A673 (cell line): Measurements from ENCODE around the gene AHDC1. TPM values are rescaled to one million over a fixed set of nuclear protein-coding genes. Genes with fewer than 3 reads are reported as not detected.

Experiments used
- BruUV-seq: library from RNA; stranded (reverse); fragments of 400-500 nt; replicated peaks from 2 replicates; lab custom pipeline; 2021; lab: Mats Ljungman, UMichigan
- CTCF ChIA-PET: fragments of 300-600 bp; sonication (Branson Sonifier 250); formaldehyde crosslinking; loops from one replicate; lab custom pipeline; 2022; ENCODE audit warnings: antibody characterized with exemption; lab: Charles Lee
- POLR2A ChIA-PET: fragments of 300-600 bp; sonication (Branson Sonifier 250); formaldehyde crosslinking; loops from one replicate; lab custom pipeline; 2022; ENCODE audit warnings: antibody characterized with exemption; ENCODE audit not compliant: low non-redundant PET; lab: Charles Lee
- DNase-seq: peaks from one replicate; pipeline ENCODE4 v3.0.0-alpha.2; 2015; ENCODE audit warnings: low spot score
- H3K27ac ChIP-seq: fragments of 200-600 bp; sonication (generic); 2 replicates; pipeline ENCODE4 v1.5.1; 2016; ENCODE audit warnings: mixed run types, low read depth, mild to moderate bottlenecking, mixed read lengths, antibody characterized with exemption, low read length; ENCODE audit not compliant: poor library complexity, severe bottlenecking
- H3K27me3 ChIP-seq: fragments of 200-600 bp; sonication (generic); replicated peaks from 2 replicates; pipeline ENCODE4 v1.6.1; 2017; ENCODE audit warnings: mixed run types, low read depth, mild to moderate bottlenecking, mixed read lengths, antibody characterized with exemption, low read length; ENCODE audit not compliant: insufficient read depth, poor library complexity
- H3K36me3 ChIP-seq: fragments of 200-600 bp; sonication (generic); 2 replicates; pipeline ENCODE4 v1.6.1; 2016; ENCODE audit warnings: mixed run types, mild to moderate bottlenecking, mixed read lengths, antibody characterized with exemption, low read length; ENCODE audit not compliant: insufficient read depth, poor library complexity, severe bottlenecking
- H3K4me1 ChIP-seq: fragments of 200-600 bp; sonication (generic); 2 replicates; pipeline ENCODE4 v1.6.1; 2017; ENCODE audit warnings: mixed run types, mild to moderate bottlenecking, mixed read lengths, antibody characterized with exemption, low read length; ENCODE audit not compliant: insufficient read depth, poor library complexity, severe bottlenecking
- H3K4me3 ChIP-seq: fragments of 200-600 bp; sonication (generic); 2 replicates; pipeline ENCODE4 v1.5.1; 2016; ENCODE audit warnings: low read depth, mixed run types, mild to moderate bottlenecking, mixed read lengths, low read length; ENCODE audit not compliant: poor library complexity, severe bottlenecking
- H3K9me3 ChIP-seq: fragments of 200-600 bp; sonication (generic); 2 replicates; pipeline ENCODE4 v1.6.1; 2016; ENCODE audit warnings: mixed run types, low read depth, mild to moderate bottlenecking, mixed read lengths, antibody characterized with exemption, low read length; ENCODE audit not compliant: poor library complexity, severe bottlenecking
- CTCF ChIP-seq: fragments of 300-800, 200-600 bp; sonication (generic); conservative IDR thresholded peaks from 2 replicates; pipeline ENCODE4 v1.5.1; 2017; ENCODE audit warnings: low read depth, mild to moderate bottlenecking, antibody characterized with exemption, low read length, moderate library complexity, mixed read lengths
- EZH2 ChIP-seq: fragments of 200-600 bp; sonication (generic); IDR thresholded peaks from 2 replicates; pipeline ENCODE4 v1.6.1; 2017; ENCODE audit warnings: borderline replicate concordance, low read depth, mild to moderate bottlenecking, mixed read lengths, antibody characterized with exemption, low read length; ENCODE audit not compliant: poor library complexity, severe bottlenecking
- intact Hi-C: fragments of 100-400 bp; cut with micrococcal nuclease; formaldehyde crosslinking; loops from one replicate; pipeline ENCODE4 v1.10.0; 2022; ENCODE audit not compliant: unreplicated experiment
- total RNA-seq: library from RNA; stranded (reverse); gene quantifications from 2 replicates; pipeline ENCODE4 v1.2.3, GENCODE V29; 2021

The AHDC1 gene
- total RNA-seq, 1 experiment from 2014 or later, result 33.2 TPM

GRCh38 chr1:27570356-27570755, 33.6 kb downstream of the AHDC1 start:
- no peaks in the 10 kb centered on the region for H3K36me3 ChIP-seq
- H3K4me1 ChIP-seq, result peaks cover 56% of the 10 kb centered on the region
- TF ChIP-seq EZH2 (no peak), CTCF (no peak)
- intact Hi-C loops, result no loop called here
- no peaks in the 10 kb centered on the region for H3K9me3 ChIP-seq
- ChIA-PET POLR2A (interaction anchor here (1.1 kb wide), 1 partner anchor 34 kb away, joined by 20 read pairs; the partner anchor contains the start of gene AHDC1), CTCF (no interaction called here)
- no peak overlapping the region for H3K27ac ChIP-seq
- DNase-seq, result no peak
- no TSS peak for BruUV-seq
- no peak overlapping the region for H3K4me3 ChIP-seq
- H3K27me3 ChIP-seq, result no peaks in the 10 kb centered on the region

GRCh38 chr1:27569506-27570291, 34.2 kb downstream of the AHDC1 start:
- no peak overlapping the region for H3K4me3 ChIP-seq
- CTCF ChIA-PET, result interaction anchor here (0.9 to 4.1 kb wide), 5 partner anchors 7 to 37 kb away, joined by 3 to 33 read pairs (median 6); no protein-coding TSS in a partner anchor
- peaks cover 49% of the 10 kb centered on the region for H3K4me1 ChIP-seq
- no peak overlapping the region for H3K27ac ChIP-seq
- no peaks in the 10 kb centered on the region for H3K36me3 ChIP-seq
- no TSS peak for BruUV-seq
- intact Hi-C loops, result no loop called here
- no peaks in the 10 kb centered on the region for H3K27me3 ChIP-seq
- no peak for TF ChIP-seq EZH2
- no peak for TF ChIP-seq CTCF
- POLR2A ChIA-PET, result interaction anchor here (1.1 kb wide), 1 partner anchor 34 kb away, joined by 20 read pairs; the partner anchor contains the start of gene AHDC1
- no peaks in the 10 kb centered on the region for H3K9me3 ChIP-seq
- no peak for DNase-seq

- no peaks in the 10 kb centered on the region for H3K9me3 ChIP-seq
- no TSS peak for BruUV-seq
- no peak for TF ChIP-seq CTCF
- TF ChIP-seq EZH2, result no peak
- POLR2A ChIA-PET, result no interaction called here
- peaks cover 43% of the 10 kb centered on the region for H3K4me1 ChIP-seq
- CTCF ChIA-PET, result interaction anchor here (0.6 to 4.1 kb wide), 6 partner anchors 8 to 335 kb away, joined by 3 to 33 read pairs (median 5); no protein-coding TSS in a partner anchor
- H3K27me3 ChIP-seq, result no peaks in the 10 kb centered on the region
- no peak for DNase-seq
- intact Hi-C loops, result no loop called here
- H3K4me3 ChIP-seq, result peak overlapping the region; percentile 37
- H3K36me3 ChIP-seq, result no peaks in the 10 kb centered on the region
- no peak overlapping the region for H3K27ac ChIP-seq
Measured at GRCh38 chr1:27569088-27569460, 34.9 kb downstream of the AHDC1 start.
